ENCODE measurements around the gene PSENEN. TPM values are rescaled to one million over a fixed set of nuclear protein-coding genes. Genes with fewer than 3 reads are reported as not detected.
A peak's percentile ranks its signal among the peaks of the same experiment; 100 is the strongest.

The PSENEN gene
- total and polyA plus RNA-seq, 2 of the 8 experiments (the other 6 are each of a cell fraction or from before 2014, with no cell fraction given) = 66.7 to 75.3 TPM

DNA sequence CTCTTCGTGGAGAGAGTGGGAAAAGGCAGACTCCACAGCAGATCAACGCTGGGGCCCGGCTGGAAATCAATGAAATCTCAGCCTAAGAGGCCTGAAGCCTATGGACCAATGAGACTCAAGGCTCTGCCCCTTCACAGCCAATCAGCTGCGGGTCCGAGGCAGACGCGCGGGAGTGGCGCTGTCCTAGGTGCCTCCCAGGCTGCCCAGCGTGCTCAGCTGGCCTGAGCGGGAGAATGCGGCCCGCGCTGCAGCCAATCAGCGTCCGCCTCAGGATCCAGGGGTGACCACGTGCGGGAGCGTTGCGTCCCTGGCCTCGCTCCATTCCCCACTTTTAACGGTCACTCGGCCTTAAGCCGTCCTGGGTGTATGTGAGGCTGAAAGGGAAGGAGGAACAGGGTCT, 41.2 kb upstream of the PSENEN start, which contains the start of gene ZBTB32 (continued):
- TF ChIP-seq CTCF (IDR thresholded peaks at IDR 0.05; ENCODE audit: control extremely low read depth in 1 of 3, insufficient read depth in 1 of 3, low read depth in 1 of 3, low read length in 3 of 3) (no peak), HDAC2 (IDR thresholded peaks at IDR 0.05; ENCODE audit: borderline replicate concordance in 1 of 2, low read depth in 2 of 2, low read length in 2 of 2) (0 out of 4 replicates have a peak, but pooled peaks of 1 of the 2 experiments have one; percentile 79), SIN3A (conservative IDR thresholded peaks at IDR 0.05 in 1 of 2, IDR thresholded peaks at IDR 0.05 in 1 of 2; ENCODE audit: low read depth in 1 of 2, low read length in 2 of 2) (peak in 1 of 2 experiments; percentile 84; a peak in 2 of 4 replicates), CHD1 (IDR thresholded peaks at IDR 0.05; ENCODE audit: low read depth, low read length) (no peak), SP4 (IDR thresholded peaks at IDR 0.05; ENCODE audit: low read length) (no peak), CTBP2 (IDR thresholded peaks at IDR 0.05; ENCODE audit: borderline replicate concordance, insufficient read depth, insufficient read length, low read length) (no peak), SP1 (IDR thresholded peaks at IDR 0.05; ENCODE audit: low read depth, low read length) (0 out of 2 replicates have a peak, but pooled peaks have one; percentile 33), SAP30 (IDR thresholded peaks at IDR 0.05; ENCODE audit: insufficient read depth, insufficient replicate concordance, low read length) (no peak), BRCA1 (IDR thresholded peaks at IDR 0.05; ENCODE audit: low read depth, low read length) (no peak)
- TF ChIP-seq, protein P1, sequence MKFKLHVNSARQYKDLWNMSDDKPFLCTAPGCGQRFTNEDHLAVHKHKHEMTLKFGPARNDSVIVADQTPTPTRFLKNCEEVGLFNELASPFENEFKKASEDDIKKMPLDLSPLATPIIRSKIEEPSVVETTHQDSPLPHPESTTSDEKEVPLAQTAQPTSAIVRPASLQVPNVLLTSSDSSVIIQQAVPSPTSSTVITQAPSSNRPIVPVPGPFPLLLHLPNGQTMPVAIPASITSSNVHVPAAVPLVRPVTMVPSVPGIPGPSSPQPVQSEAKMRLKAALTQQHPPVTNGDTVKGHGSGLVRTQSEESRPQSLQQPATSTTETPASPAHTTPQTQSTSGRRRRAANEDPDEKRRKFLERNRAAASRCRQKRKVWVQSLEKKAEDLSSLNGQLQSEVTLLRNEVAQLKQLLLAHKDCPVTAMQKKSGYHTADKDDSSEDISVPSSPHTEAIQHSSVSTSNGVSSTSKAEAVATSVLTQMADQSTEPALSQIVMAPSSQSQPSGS (IDR thresholded peaks at IDR 0.05; ENCODE audit: low read length) = no peak

All from H1 (cell line).